ENCODE results near the gene OR8I2.
"Not testable (repeated sequence)": the region's sequence is repeated elsewhere in the genome, so short reads cannot be mapped to it uniquely, and the experiment has no call there.

OR8I2 gene

DNA sequence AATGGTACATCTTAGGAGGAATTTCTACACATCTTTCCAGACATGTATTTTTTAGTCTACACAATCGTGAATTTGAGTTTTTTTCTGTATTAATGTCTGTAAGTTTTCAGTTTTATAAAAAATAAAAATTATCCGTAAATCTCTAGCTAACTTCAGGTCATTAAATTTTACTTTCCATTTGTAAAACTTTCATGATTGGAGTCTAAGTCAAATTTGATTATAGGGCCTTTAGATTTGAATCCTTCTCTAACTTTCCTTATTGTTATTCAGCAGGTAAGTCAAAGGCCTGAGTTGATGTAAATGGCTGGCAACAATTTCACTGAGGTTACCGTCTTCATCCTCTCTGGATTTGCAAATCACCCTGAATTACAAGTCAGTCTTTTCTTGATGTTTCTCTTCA is at the start of gene OR8I2:
Gene OR8I2, plus strand, starts transcription at position 301 of the 400 bp plus-strand sequence. Its CDS starts 0 bp downstream, at position 301.
- DNase-seq, result no peak

- DNase-seq, result no peak
Observed at GRCh38 chr11:56045538-56045937, 47.6 kb upstream of the OR8I2 start.

DNA sequence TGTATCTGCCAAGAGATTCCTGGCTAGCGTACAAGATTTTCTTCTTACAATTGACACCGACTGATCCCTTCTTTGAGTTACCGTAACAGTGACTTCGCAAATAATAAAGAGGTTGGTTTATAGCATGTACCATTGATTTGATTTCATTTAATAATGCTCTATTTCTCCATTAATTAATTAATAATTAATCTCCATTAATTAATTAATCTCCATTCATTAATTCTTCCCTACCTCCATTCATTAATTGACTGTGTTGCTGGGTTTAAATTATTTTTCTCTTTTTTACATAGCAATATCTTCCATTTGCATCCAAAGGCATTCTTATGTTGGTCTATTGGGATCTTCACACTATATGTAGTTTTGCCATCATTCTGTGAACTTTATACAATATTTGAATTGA is 44.6 kb upstream of the OR8I2 start:
- no peak for DNase-seq

- DNase-seq, result no peak
Observed at GRCh38 chr11:56049487-56049886, 43.6 kb upstream of the OR8I2 start.

- not testable (repeated sequence) for DNase-seq
Observed at GRCh38 chr11:56056366-56056765, 36.7 kb upstream of the OR8I2 start.

DNA sequence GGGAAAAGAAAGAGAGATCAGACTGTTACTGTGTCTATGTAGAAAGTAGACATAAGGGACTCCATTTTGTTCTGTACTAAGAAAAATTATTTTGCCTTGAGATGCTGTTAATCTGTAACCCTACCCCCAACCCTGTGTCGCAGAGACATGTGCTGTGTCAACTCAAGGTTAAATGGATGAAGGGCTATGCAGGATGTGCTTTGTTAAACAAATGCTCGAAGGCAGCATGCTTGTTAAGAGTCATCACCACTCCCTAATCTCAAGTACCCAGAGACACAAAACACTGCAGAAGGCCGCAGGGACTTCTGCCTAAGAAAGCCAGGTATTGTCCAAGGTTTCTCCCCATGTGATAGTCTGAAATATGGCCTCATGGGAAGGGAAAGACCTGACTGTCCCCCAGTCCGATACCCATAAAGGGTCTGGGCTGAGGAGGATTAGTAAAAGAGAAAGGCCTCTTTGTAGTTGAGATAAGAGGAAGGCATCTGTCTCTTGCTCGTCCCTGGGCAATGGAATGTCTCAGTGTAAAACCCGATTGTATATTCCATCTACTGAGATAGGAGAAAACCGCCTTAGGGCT is 35.4 kb upstream of the OR8I2 start:
- DNase-seq, result not testable (repeated sequence)

DNA sequence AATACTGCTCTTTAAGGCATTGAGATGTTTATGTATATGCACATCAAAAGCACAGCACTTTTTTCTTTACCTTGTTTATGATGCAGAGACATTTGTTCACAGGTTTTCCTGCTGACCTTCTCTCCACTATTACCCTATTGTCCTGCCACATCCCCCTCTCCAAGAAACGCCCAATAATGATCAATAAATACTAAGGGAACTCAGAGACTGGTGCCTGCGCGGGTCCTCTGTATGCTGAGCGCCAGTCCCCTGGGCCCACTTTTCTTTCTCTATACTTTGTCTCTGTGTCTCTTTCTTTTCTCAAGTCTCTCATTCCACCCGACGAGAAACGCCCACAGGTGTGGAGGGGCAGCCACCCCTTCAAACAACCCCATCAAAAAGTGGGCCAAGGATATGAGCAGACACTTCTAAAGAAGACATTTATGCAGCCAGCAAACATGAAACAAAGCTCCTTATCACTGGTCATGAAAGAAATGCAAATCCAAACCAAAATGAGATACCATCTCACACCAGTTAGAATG is 34.8 kb upstream of the OR8I2 start:
- not testable (repeated sequence) for DNase-seq

DNA sequence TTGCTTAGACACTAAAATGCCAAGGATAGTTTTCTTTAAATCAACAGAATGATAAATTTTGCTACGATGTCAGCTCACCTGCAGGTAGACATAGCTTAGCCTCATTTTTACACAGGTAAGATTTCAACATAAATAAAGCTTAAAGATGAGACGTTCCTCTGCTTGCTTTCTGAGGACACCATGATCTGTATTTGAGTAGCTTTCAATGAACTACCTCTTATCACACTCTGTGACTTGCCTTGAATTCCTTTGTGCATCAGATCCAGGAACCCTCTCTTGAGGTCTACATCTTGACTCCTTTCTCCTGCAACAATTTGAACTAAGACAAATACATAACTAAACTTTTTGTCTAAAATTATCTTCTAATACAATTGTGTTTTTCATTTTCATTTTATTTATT is 26.1 kb upstream of the OR8I2 start:
- no peak for DNase-seq

DNA sequence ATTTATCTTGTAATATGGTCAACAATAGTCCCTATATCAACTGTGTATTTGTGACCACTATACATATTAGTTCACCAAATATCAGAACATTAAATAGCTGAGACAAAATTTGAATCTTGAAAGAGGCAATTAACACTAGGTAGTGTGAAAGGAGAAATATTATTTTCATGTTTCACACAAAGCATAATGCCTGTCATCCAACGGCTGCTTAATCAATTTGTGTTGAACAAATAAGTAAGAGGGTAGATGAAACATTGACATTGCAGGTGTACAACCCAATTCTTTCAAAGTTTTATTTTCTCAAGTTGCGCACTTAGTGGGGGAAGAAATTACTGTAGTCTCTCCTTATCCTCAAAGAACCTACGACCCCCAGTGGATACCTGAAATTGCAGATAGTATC is 3.4 kb upstream of the OR8I2 start:
- no peak for DNase-seq

GRCh38 chr11:56103210-56103737 is 10.2 kb downstream of the OR8I2 start, which contains the start of gene OR8H2:
Gene OR8H2 (plus strand): TSS chr11:56103687. CDS start chr11:56105043, 1,356 bp downstream.
- no peak for DNase-seq

DNA sequence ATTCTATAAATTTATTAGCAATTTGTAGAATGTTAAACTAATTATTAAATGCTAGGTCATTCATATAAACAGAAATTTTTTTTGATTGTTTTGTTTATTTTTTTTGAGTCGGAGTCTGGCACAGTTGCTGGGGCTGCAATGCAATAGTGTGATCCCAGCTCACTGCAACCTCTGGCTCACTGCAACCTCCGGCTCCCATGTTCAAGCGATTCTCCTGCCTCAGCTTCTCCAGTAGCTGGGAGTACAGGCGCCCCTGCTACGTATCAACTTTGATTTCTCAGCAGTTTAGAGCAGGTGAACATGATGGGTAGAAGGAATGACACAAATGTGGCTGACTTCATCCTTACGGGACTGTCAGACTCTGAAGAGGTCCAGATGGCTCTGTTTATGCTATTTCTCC is 29.0 kb downstream of the OR8I2 start, which contains the start of gene OR8H3:
Gene OR8H3, plus strand, starts transcription at position 301 of the 400 bp plus-strand sequence. Its CDS starts 0 bp downstream, at position 301.
- DNase-seq, result no peak

- DNase-seq, result no peak
Observed at GRCh38 chr11:56140151-56140661, 47.1 kb downstream of the OR8I2 start, which contains the start of gene OR8J3. Gene OR8J3 (minus strand): TSS chr11:56140201. CDS start chr11:56137718, 2,483 bp downstream.

- not testable (repeated sequence) for DNase-seq
Observed at GRCh38 chr11:56143681-56144080, 50.6 kb downstream of the OR8I2 start.
